PC-9 (cell line): ENCODE results near the gene HINFP. TPM values are rescaled to one million over a fixed set of nuclear protein-coding genes. Genes with fewer than 3 reads are reported as not detected.

Experiments
- BruUV-seq: library from RNA; stranded (reverse); fragments of 400-500 nt; replicated peaks from 2 replicates; lab custom pipeline; 2021; lab: Mats Ljungman, UMichigan
- CTCF ChIA-PET: fragments of 300-600 bp; sonication (Branson Sonifier 250); formaldehyde crosslinking; loops from one replicate; lab custom pipeline; 2022; ENCODE audit warnings: antibody characterized with exemption; lab: Charles Lee
- POLR2A ChIA-PET: fragments of 300-600 bp; sonication (Branson Sonifier 250); formaldehyde crosslinking; loops from one replicate; lab custom pipeline; 2022; ENCODE audit warnings: antibody characterized with exemption; ENCODE audit not compliant: unreplicated experiment; lab: Charles Lee
- DNase-seq, 2 experiments: peaks; one replicate each; pipeline versions ENCODE4 v3.0.0 to v3.0.0-alpha.2; 2015 to 2022; ENCODE audit warnings: mixed read lengths in 1 of 2
- H2AFZ ChIP-seq: fragments of 200-600 bp; sonication (generic); 2 replicates; pipeline ENCODE4 v1.8.1; 2017; ENCODE audit warnings: antibody characterized with exemption
- H3F3A ChIP-seq: fragments of 200-600 bp; sonication (generic); 2 replicates; pipeline ENCODE4 v1.8.1; 2017; ENCODE audit warnings: antibody characterized with exemption, mild to moderate bottlenecking, low read depth; ENCODE audit not compliant: insufficient read depth
- H3K27ac ChIP-seq: fragments of 200-600 bp; sonication (generic); 2 replicates; pipeline ENCODE4 v1.6.1; 2016; ENCODE audit warnings: mixed run types
- H3K27me3 ChIP-seq: fragments of 200-600 bp; sonication (generic); 2 replicates; pipeline ENCODE4 v1.6.1; 2016; ENCODE audit warnings: low read depth, mixed run types; ENCODE audit not compliant: insufficient read depth
- H3K36me3 ChIP-seq: fragments of 200-600 bp; sonication (generic); 2 replicates; pipeline ENCODE4 v1.6.1; 2016; ENCODE audit warnings: low read depth, mixed run types
- H3K4me1 ChIP-seq: fragments of 200-600 bp; sonication (generic); replicated peaks from 2 replicates; pipeline ENCODE4 v1.6.1; 2016; ENCODE audit warnings: mixed run types; ENCODE audit not compliant: insufficient read depth
- H3K4me2 ChIP-seq: fragments of 200-600 bp; sonication (generic); 2 replicates; pipeline ENCODE4 v1.6.1; 2017; ENCODE audit warnings: mixed run types
- H3K4me3 ChIP-seq: fragments of 200-600 bp; sonication (generic); 2 replicates; pipeline ENCODE4 v1.6.1; 2016; ENCODE audit warnings: mixed run types
- H3K79me2 ChIP-seq: fragments of 200-600 bp; sonication (generic); 2 replicates; pipeline ENCODE4 v1.6.1; 2017; ENCODE audit warnings: low read depth, mixed run types
- H3K9me2 ChIP-seq: fragments of 200-600 bp; sonication (generic); 2 replicates; pipeline ENCODE4 v1.8.1; 2017; ENCODE audit warnings: mild to moderate bottlenecking; ENCODE audit not compliant: insufficient read depth
- H3K9me3 ChIP-seq: fragments of 200-600 bp; sonication (generic); 2 replicates; pipeline ENCODE4 v1.8.1; 2016; ENCODE audit warnings: low read depth; ENCODE audit not compliant: insufficient read depth
- H4K20me1 ChIP-seq: fragments of 200-600 bp; sonication (generic); 2 replicates; pipeline ENCODE4 v1.8.1; 2017; ENCODE audit not compliant: insufficient read depth
- EZH2 ChIP-seq: fragments of 200-600 bp; sonication (generic); IDR thresholded peaks from 2 replicates; pipeline ENCODE4 v1.8.0; 2017; ENCODE audit warnings: antibody characterized with exemption, low read depth
- intact Hi-C: fragments of 100-400 bp; cut with micrococcal nuclease; formaldehyde crosslinking; loops from one replicate; pipeline ENCODE4 v1.10.0; 2022; ENCODE audit not compliant: unreplicated experiment
- total RNA-seq: library from RNA; stranded (reverse); gene quantifications from 2 replicates; pipeline ENCODE4 v1.2.3, GENCODE V29; 2021
- TF ChIP-seq, protein P1 (sequence below): fragments of 200-600 bp; sonication (generic); conservative IDR thresholded peaks from 2 replicates; pipeline ENCODE4 v1.6.1; 2017; ENCODE audit warnings: mixed run types, antibody characterized with exemption, mild to moderate bottlenecking, moderate library complexity

HINFP gene
- total RNA-seq, 1 experiment from 2014 or later = 35.5 TPM

- CTCF ChIA-PET = no interaction called here
- H3K79me2 ChIP-seq = no peaks in the 10 kb centered on the region
- no peak overlapping the region for H3K4me3 ChIP-seq
- DNase-seq = no peak
- H3K9me3 ChIP-seq = no peaks in the 10 kb centered on the region
- no peak overlapping the region for H2AFZ ChIP-seq
- H3F3A ChIP-seq = peaks cover 15% of the 10 kb centered on the region; the same call in 1 of the 2 replicates
- H3K4me2 ChIP-seq = no peak overlapping the region
- 0 out of 2 replicates have a peak, but pooled peaks cover 6% of the 10 kb centered on the region for H3K4me1 ChIP-seq
- POLR2A ChIA-PET = no interaction called here
- no peak overlapping the region for H3K27ac ChIP-seq
- intact Hi-C loops = no loop called here
- no peak for TF ChIP-seq EZH2
- TF ChIP-seq, protein P1, sequence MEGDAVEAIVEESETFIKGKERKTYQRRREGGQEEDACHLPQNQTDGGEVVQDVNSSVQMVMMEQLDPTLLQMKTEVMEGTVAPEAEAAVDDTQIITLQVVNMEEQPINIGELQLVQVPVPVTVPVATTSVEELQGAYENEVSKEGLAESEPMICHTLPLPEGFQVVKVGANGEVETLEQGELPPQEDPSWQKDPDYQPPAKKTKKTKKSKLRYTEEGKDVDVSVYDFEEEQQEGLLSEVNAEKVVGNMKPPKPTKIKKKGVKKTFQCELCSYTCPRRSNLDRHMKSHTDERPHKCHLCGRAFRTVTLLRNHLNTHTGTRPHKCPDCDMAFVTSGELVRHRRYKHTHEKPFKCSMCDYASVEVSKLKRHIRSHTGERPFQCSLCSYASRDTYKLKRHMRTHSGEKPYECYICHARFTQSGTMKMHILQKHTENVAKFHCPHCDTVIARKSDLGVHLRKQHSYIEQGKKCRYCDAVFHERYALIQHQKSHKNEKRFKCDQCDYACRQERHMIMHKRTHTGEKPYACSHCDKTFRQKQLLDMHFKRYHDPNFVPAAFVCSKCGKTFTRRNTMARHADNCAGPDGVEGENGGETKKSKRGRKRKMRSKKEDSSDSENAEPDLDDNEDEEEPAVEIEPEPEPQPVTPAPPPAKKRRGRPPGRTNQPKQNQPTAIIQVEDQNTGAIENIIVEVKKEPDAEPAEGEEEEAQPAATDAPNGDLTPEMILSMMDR = no peak
- no peaks in the 10 kb centered on the region for H4K20me1 ChIP-seq
- BruUV-seq = no TSS peak
- peaks cover 54% of the 10 kb centered on the region for H3K27me3 ChIP-seq
- no peaks in the 10 kb centered on the region for H3K36me3 ChIP-seq
- H3K9me2 ChIP-seq = no peaks in the 10 kb centered on the region
These were observed 30.7 kb downstream of the HINFP start for GRCh38 chr11:119152043-119152442.

- DNase-seq = no peak
- intact Hi-C loops = no loop called here
- H3F3A ChIP-seq = peaks cover 12% of the 10 kb centered on the region; the same call in 1 of the 2 replicates
- no peaks in the 10 kb centered on the region for H3K79me2 ChIP-seq
- H3K36me3 ChIP-seq = no peaks in the 10 kb centered on the region
- no TSS peak for BruUV-seq
- no peak overlapping the region for H3K4me2 ChIP-seq
- POLR2A ChIA-PET = no interaction called here
- H3K27me3 ChIP-seq = peaks cover 53% of the 10 kb centered on the region
- H3K27ac ChIP-seq = no peak overlapping the region
- CTCF ChIA-PET = no interaction called here
- H3K4me3 ChIP-seq = no peak overlapping the region
- H3K9me2 ChIP-seq = no peaks in the 10 kb centered on the region
- 0 out of 2 replicates have a peak, but pooled peaks cover 6% of the 10 kb centered on the region for H3K4me1 ChIP-seq
- no peaks in the 10 kb centered on the region for H4K20me1 ChIP-seq
- H3K9me3 ChIP-seq = no peaks in the 10 kb centered on the region
- TF ChIP-seq EZH2 = no peak
- TF ChIP-seq, protein P1 = no peak
- H2AFZ ChIP-seq = no peak overlapping the region
These were observed 31.2 kb downstream of the HINFP start for GRCh38 chr11:119152604-119153003.

DNA sequence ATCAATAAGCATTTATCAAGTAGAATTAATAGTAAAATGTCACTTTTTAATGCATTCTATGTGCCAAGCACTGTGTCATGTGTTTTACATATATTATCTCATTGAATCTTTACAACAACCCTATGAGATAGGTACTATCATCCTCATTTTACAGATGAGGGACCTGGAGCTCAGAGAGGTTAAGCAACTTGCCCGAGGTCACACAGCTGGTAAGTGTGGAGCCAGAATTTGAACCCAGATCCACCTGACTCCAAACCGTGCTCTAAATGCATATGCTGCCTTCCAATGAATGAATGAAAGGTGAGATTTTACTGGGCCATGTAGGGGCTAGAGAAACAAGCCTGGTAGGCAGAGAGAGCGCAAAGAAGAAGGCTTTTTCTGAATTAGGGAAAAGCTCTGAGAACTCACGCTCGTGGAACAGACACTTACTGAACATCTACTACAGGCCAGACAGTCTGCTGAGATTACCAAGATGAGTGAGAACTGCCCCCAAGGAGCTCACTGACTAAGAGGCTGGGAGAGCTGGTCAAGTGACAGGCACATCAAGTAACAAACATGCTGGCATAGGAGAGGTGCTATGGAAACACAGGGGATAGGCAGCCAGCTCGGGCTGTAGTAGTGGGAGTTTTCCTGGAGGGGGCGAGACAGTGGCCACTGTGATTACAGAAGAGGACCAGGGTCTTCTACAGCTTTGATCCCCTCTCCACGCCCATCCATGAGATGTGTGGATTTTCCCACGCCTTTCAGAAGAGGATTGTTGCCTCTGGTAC lies 31.9 kb downstream of the HINFP start:
- Histone ChIP-seq H2AFZ (no peak overlapping the region), H3K4me1 (0 out of 2 replicates have a peak, but pooled peaks cover 6% of the 10 kb centered on the region), H3F3A (0 out of 2 replicates have a peak, but pooled peaks cover 8% of the 10 kb centered on the region), H3K4me2 (no peak overlapping the region), H3K9me3 (no peaks in the 10 kb centered on the region), H3K27ac (no peak overlapping the region), H3K4me3 (no peak overlapping the region), H3K27me3 (peaks cover 46% of the 10 kb centered on the region), H4K20me1 (no peaks in the 10 kb centered on the region), H3K79me2 (no peaks in the 10 kb centered on the region), H3K36me3 (no peaks in the 10 kb centered on the region), H3K9me2 (no peaks in the 10 kb centered on the region)
- BruUV-seq = no TSS peak
- intact Hi-C loops = no loop called here
- no peak for TF ChIP-seq EZH2
- TF ChIP-seq, protein P1 = no peak; the same call in 1 of the 2 replicates
- POLR2A ChIA-PET = interaction anchor here (0.5 kb wide), 1 partner anchor 46 kb away, joined by 3 read pairs; the partner anchor contains the start of gene C2CD2L
- DNase-seq = no peak
- CTCF ChIA-PET = no interaction called here
